MM.1S (cell line): ENCODE results near the gene VAT1.

Source experiments
- DNase-seq: peaks from one replicate; pipeline ENCODE4 v3.0.0-alpha.2; 2015
- H2AFZ ChIP-seq: fragments of 300-600 bp; sonication (generic); 2 replicates; pipeline ENCODE4 v1.6.0; 2016; ENCODE audit warnings: antibody characterized with exemption, low read length
- H3F3A ChIP-seq: fragments of 300-600 bp; sonication (generic); 2 replicates; pipeline ENCODE4 v1.6.1; 2016; ENCODE audit warnings: mild to moderate bottlenecking, antibody characterized with exemption, low read length, moderate library complexity, mixed read lengths; ENCODE audit not compliant: insufficient read depth
- H3K27ac ChIP-seq: fragments of 300-600 bp; sonication (generic); 2 replicates; pipeline ENCODE4 v1.5.1; 2016; ENCODE audit warnings: mild to moderate bottlenecking, low read length
- H3K27me3 ChIP-seq: fragments of 300-600 bp; sonication (generic); replicated peaks from 2 replicates; pipeline ENCODE4 v1.6.0; 2016; ENCODE audit warnings: low read length; ENCODE audit not compliant: insufficient read depth
- H3K36me3 ChIP-seq: fragments of 300-600 bp; sonication (generic); replicated peaks from 2 replicates; pipeline ENCODE4 v1.6.1; 2016; ENCODE audit warnings: mild to moderate bottlenecking, low read length, mixed read lengths; ENCODE audit not compliant: insufficient read depth
- H3K4me1 ChIP-seq: fragments of 300-600 bp; sonication (generic); 2 replicates; pipeline ENCODE4 v1.6.1; 2016; ENCODE audit warnings: low read length, mixed read lengths
- H3K4me2 ChIP-seq: fragments of 300-600 bp; sonication (generic); 2 replicates; pipeline ENCODE4 v1.6.0; 2016; ENCODE audit warnings: low read depth, low read length
- H3K4me3 ChIP-seq: fragments of 300-600 bp; sonication (generic); 2 replicates; pipeline ENCODE4 v1.5.1; 2016; ENCODE audit warnings: low read length, mixed read lengths
- H3K79me2 ChIP-seq: fragments of 300-600 bp; sonication (generic); 2 replicates; pipeline ENCODE4 v1.6.1; 2016; ENCODE audit warnings: mixed run types, low read length, mixed read lengths
- H3K9ac ChIP-seq: fragments of 300-600 bp; sonication (generic); 2 replicates; pipeline ENCODE4 v1.6.1; 2016; ENCODE audit warnings: low read length, mixed read lengths
- H3K9me2 ChIP-seq: fragments of 300-600 bp; sonication (generic); replicated peaks from 2 replicates; pipeline ENCODE4 v1.6.1; 2016; ENCODE audit warnings: mild to moderate bottlenecking, low read length, mixed read lengths; ENCODE audit not compliant: insufficient read depth
- H3K9me3 ChIP-seq: fragments of 300-600 bp; sonication (generic); replicated peaks from 2 replicates; pipeline ENCODE4 v1.6.1; 2016; ENCODE audit warnings: mild to moderate bottlenecking, low read length, mixed read lengths; ENCODE audit not compliant: insufficient read depth
- H4K20me1 ChIP-seq: fragments of 300-600 bp; sonication (generic); 2 replicates; pipeline ENCODE4 v1.6.1; 2016; ENCODE audit warnings: mild to moderate bottlenecking, low read length, moderate library complexity, mixed read lengths; ENCODE audit not compliant: insufficient read depth
- CTCF ChIP-seq: fragments of 300-600 bp; sonication (generic); IDR thresholded peaks from 2 replicates; pipeline ENCODE4 v1.5.1; 2016; ENCODE audit warnings: antibody characterized with exemption, low read length, mixed read lengths
- EZH2 ChIP-seq: fragments of 300-600 bp; sonication (generic); optimal IDR thresholded peaks from 2 replicates; pipeline ENCODE3; 2017; ENCODE audit warnings: low read depth, mild to moderate bottlenecking, antibody characterized with exemption, low read length, mixed read lengths
- EZH2phosphoT487 ChIP-seq: fragments of 300-600 bp; sonication (generic); IDR thresholded peaks from 2 replicates; pipeline ENCODE4 v1.6.1; 2018; ENCODE audit warnings: antibody characterized with exemption, low read length

Gene VAT1

DNA sequence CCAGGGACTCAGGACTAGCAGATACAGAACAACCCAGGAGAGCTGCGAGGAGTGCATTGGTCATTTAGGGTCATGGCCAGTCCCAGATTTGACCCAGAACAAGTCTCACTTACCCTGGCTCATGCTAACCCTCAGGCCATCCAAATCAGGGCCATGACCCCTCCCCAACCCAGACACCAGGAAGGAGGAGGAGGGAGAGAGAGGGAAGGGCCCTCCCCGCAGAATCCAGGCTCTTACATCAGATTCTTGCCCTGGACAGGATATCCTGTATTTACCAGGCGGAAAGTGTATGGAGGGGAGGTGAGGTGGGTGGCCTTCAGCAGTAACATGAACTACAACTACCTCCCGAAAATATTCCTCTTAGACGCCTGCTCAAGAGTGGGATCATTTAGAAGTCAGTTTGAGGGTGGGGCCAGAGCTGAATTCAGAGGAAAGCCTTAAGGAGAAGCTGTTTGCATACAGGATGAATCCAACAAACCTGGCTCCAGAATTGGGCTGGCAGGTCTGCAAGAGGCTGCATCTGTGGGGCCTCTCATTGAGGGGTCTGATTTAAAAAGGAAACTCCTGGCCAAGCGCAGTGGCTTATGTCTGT, 2.1 kb downstream of the VAT1 start:
- Histone ChIP-seq H3K27ac (no peak overlapping the region), H4K20me1 (no peaks in the 10 kb centered on the region), H3K36me3 (no peaks in the 10 kb centered on the region), H3K9ac (no peak overlapping the region), H3K4me1 (no peaks in the 10 kb centered on the region), H3K4me2 (no peak overlapping the region), H3K4me3 (no peak overlapping the region), H2AFZ (no peak overlapping the region), H3K79me2 (no peaks in the 10 kb centered on the region), H3K9me3 (no peaks in the 10 kb centered on the region), H3K9me2 (no peaks in the 10 kb centered on the region), H3K27me3 (no peaks in the 10 kb centered on the region), H3F3A (peaks cover 5% of the 10 kb centered on the region; the same call in 1 of the 2 replicates)
- no peak for TF ChIP-seq EZH2phosphoT487
- TF ChIP-seq CTCF, result no peak
- TF ChIP-seq EZH2, result no peak
- no peak for DNase-seq

DNA sequence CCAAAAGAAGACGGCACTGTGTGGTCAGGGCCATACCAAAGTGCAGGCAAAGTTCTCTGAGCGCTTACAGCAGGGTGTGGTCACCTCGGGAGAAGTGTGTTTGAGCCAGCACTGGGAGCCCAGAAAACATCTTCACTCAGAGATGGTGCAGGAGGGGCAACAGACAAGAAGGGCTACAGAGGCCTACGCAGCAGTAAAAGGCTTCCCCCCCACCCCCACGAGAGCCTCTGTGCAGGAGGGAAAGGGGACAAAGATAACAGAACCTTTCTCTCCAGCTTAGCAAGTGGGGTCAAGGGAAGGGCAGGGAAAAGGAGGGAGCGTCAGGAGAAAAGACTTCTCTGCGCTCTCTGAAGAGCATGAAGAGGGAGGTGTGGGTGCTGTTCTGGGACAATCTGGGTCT, 2.8 kb downstream of the VAT1 start:
- H3K9me3 ChIP-seq, result no peaks in the 10 kb centered on the region
- no peak overlapping the region for H3K4me2 ChIP-seq
- no peaks in the 10 kb centered on the region for H3K36me3 ChIP-seq
- H3F3A ChIP-seq, result peaks cover 5% of the 10 kb centered on the region; the same call in 1 of the 2 replicates
- DNase-seq, result no peak
- H3K4me1 ChIP-seq, result no peaks in the 10 kb centered on the region
- H3K9ac ChIP-seq, result no peak overlapping the region
- H3K4me3 ChIP-seq, result no peak overlapping the region
- TF ChIP-seq EZH2 (no peak), CTCF (no peak), EZH2phosphoT487 (no peak)
- no peak overlapping the region for H2AFZ ChIP-seq
- H3K27ac ChIP-seq, result no peak overlapping the region
- no peaks in the 10 kb centered on the region for H3K79me2 ChIP-seq
- no peaks in the 10 kb centered on the region for H3K27me3 ChIP-seq
- no peaks in the 10 kb centered on the region for H3K9me2 ChIP-seq
- no peaks in the 10 kb centered on the region for H4K20me1 ChIP-seq

GRCh38 chr17:43018932-43019331, 3.3 kb downstream of the VAT1 start:
- no peak overlapping the region for H3K9ac ChIP-seq
- no peaks in the 10 kb centered on the region for H3K9me3 ChIP-seq
- no peaks in the 10 kb centered on the region for H3K79me2 ChIP-seq
- H3K4me2 ChIP-seq, result no peak overlapping the region
- no peak overlapping the region for H2AFZ ChIP-seq
- DNase-seq, result no peak
- H3K27me3 ChIP-seq, result no peaks in the 10 kb centered on the region
- no peak overlapping the region for H3K27ac ChIP-seq
- TF ChIP-seq EZH2, result no peak
- no peak for TF ChIP-seq EZH2phosphoT487
- no peak for TF ChIP-seq CTCF
- H3F3A ChIP-seq, result peaks cover 5% of the 10 kb centered on the region; the same call in 1 of the 2 replicates
- H3K9me2 ChIP-seq, result no peaks in the 10 kb centered on the region
- no peak overlapping the region for H3K4me3 ChIP-seq
- no peaks in the 10 kb centered on the region for H4K20me1 ChIP-seq
- no peaks in the 10 kb centered on the region for H3K36me3 ChIP-seq
- H3K4me1 ChIP-seq, result no peaks in the 10 kb centered on the region
